ENCODE results near the gene ABCC4. TPM values are rescaled to one million over a fixed set of nuclear protein-coding genes. Genes with fewer than 3 reads are reported as not detected.

Gene ABCC4
- total RNA-seq, 1 donor from 2014 or later: 33.4 TPM

DNA sequence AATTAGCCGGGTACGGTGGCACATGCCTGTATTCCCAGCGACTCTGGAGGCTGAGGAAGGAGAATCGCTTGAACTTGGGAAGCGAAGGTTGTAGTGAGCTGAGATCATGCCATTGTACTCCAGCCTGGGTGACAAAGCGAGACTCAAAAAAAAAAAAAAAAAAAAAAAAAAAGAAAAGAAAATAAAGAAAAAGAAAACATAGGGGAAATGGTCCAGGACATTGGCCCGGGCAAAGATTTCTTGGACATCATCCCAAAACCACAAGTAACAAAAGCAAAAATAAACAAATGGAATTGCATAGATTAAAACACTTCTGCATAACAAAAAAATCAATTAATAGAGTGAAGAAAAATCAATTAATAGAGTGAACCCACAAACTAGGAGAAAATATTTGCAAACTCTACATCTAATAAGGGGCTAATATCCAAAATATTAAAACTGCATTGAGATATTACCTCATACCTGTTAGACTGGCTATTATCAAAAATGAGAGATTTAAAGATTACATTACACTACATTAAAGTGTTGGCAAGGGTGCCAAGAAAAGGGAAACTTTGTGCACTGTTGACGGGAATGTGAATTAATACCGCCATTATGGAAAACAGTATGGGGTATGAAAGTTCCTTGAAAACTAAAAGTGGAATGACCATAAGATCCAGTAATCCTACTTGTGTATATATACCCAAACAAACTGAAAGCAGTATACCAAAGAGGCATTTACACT, 18.5 kb upstream of the ABCC4 start:
- no peak for DNase-seq (ENCODE audit: low read depth)
- TF ChIP-seq CTCF (conservative IDR thresholded peaks at IDR 0.05; ENCODE audit: low read depth, low read length): no peak
- no peak overlapping the region for H3K4me3 ChIP-seq (ENCODE audit: low read depth, low read length)

GRCh38 chr13:95317039-95317989, 16.1 kb upstream of the ABCC4 start:
- no peak overlapping the region for H3K4me3 ChIP-seq (ENCODE audit: low read depth, low read length)
- no peak for DNase-seq (ENCODE audit: low read depth)
- no peak for TF ChIP-seq CTCF (conservative IDR thresholded peaks at IDR 0.05; ENCODE audit: low read depth, low read length)

DNA sequence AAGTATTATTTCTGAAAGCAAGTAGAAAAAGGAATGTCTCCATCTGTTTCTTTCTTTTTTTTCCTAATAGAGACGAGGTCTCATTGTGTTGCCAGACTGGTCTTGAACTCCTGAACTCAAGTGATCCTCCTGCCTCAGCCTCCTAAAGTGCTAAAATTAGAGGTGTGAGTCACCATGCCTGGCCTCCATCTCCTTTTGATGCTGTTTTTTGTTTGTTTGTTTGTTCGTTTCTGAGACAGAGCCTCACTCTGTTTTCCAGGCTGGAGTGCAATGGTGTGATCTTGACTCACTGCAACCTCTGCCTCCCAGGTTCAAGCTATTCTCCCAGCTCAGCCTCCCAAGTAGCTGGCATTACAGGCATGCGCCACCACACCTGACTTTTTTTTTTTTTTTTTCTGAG, 14.5 kb upstream of the ABCC4 start:
- TF ChIP-seq CTCF (conservative IDR thresholded peaks at IDR 0.05; ENCODE audit: low read depth, low read length): no peak
- H3K4me3 ChIP-seq (ENCODE audit: low read depth, low read length): no peak overlapping the region
- DNase-seq (ENCODE audit: low read depth): no peak

DNA sequence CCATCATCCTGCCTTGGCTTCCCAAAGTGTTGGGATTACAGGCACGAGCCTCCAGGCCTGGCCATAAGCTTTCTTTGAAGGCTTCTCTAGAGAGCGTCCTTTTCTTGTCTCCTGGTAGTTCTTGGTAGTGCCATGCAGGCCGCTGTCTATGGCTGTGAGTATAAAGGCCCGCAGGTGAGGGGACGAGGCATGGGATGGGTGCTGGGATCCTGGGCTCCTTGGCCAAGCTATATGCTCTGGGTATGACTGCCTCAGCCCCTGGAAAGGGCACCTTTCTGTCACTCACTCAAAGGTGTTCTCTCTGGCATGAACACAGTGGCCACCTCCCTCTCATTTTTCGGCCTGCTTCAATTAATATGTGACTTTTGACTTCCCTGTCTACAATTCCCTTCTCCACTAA, 6.3 kb upstream of the ABCC4 start:
- DNase-seq (ENCODE audit: low read depth): no peak
- TF ChIP-seq CTCF (conservative IDR thresholded peaks at IDR 0.05; ENCODE audit: low read depth, low read length): no peak
- H3K4me3 ChIP-seq (ENCODE audit: low read depth, low read length): no peak overlapping the region

DNA sequence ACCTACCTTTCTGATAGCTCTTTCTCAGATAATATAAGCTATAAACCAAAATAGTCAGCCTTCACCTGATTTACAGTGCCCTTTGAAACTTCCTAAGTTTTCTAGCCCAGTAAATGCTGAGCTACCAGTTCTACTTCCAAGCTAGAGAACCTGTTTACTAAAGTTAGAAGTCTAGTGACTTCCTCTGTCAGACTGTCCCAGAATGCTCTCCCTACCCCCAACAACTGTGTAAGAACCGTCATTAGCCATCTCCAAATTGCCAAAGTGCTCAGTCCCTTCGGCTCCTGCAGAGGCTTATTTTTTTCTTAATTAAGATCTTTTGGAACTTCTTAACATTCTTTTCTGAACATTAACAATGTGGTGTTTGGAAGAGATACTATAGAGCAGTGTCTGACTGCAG, 3.2 kb upstream of the ABCC4 start:
- no peak for TF ChIP-seq CTCF (conservative IDR thresholded peaks at IDR 0.05; ENCODE audit: low read depth, low read length)

GRCh38 chr13:95301968-95302393, 730 bp upstream of the ABCC4 start:
- no peak for TF ChIP-seq CTCF (conservative IDR thresholded peaks at IDR 0.05; ENCODE audit: low read depth, low read length)
- DNase-seq (ENCODE audit: low read depth): no peak
- peak overlapping the region; percentile 87 for H3K4me3 ChIP-seq (ENCODE audit: low read depth, low read length)

More for the DNA sequence above, 3.2 kb upstream of the ABCC4 start:
- no peak for DNase-seq (ENCODE audit: low read depth)
- no peak overlapping the region for H3K4me3 ChIP-seq (ENCODE audit: low read depth, low read length)
